IPS-NIHi7 (cell line): ENCODE data around the gene DHRS7C.

Experiments
- DNase-seq: peaks from one replicate; pipeline ENCODE4 v3.0.0; 2012; ENCODE audit warnings: mixed read lengths; ENCODE audit errors: extremely low spot score

The DHRS7C gene

GRCh38 chr17:9790889-9791876, at the start of gene DHRS7C:
Gene DHRS7C, minus strand, starts transcription at chr17:9791592. Its CDS starts 308 bp downstream, at chr17:9791284.
- no peak for DNase-seq

- DNase-seq, result peak; percentile 68
Measured at GRCh38 chr17:9839433-9839832, 48.0 kb upstream of the DHRS7C start.

GRCh38 chr17:9837551-9838471, 46.4 kb upstream of the DHRS7C start:
- no peak for DNase-seq

GRCh38 chr17:9833922-9834321, 42.5 kb upstream of the DHRS7C start:
- DNase-seq, result no peak

GRCh38 chr17:9830711-9831110, 39.3 kb upstream of the DHRS7C start:
- no peak for DNase-seq

GRCh38 chr17:9829343-9829742, 38.0 kb upstream of the DHRS7C start:
- no peak for DNase-seq

- DNase-seq, result no peak
Measured at GRCh38 chr17:9828296-9829295, 37.2 kb upstream of the DHRS7C start.

- no peak for DNase-seq
Measured at GRCh38 chr17:9825641-9826150, 34.3 kb upstream of the DHRS7C start, which contains the start of gene GLP2R. Gene GLP2R, plus strand, starts transcription at chr17:9825924. Its CDS starts 140 bp downstream, at chr17:9826064.

GRCh38 chr17:9824797-9825338, 33.5 kb upstream of the DHRS7C start:
- DNase-seq, result no peak

GRCh38 chr17:9824094-9824493, 32.7 kb upstream of the DHRS7C start:
- DNase-seq, result peak; percentile 46

- DNase-seq, result no peak
Measured at GRCh38 chr17:9821921-9822320, 30.5 kb upstream of the DHRS7C start, which contains the start of gene GSG1L2. Gene GSG1L2, minus strand, starts transcription at chr17:9822079. Its CDS starts 8 bp downstream, at chr17:9822071.

GRCh38 chr17:9820448-9820847, 29.1 kb upstream of the DHRS7C start:
- DNase-seq, result no peak

GRCh38 chr17:9818760-9819159, 27.4 kb upstream of the DHRS7C start:
- no peak for DNase-seq

GRCh38 chr17:9817086-9817485, 25.7 kb upstream of the DHRS7C start:
- DNase-seq, result peak; percentile 81

GRCh38 chr17:9816472-9816871, 25.1 kb upstream of the DHRS7C start:
- DNase-seq, result no peak

GRCh38 chr17:9814337-9814945, 23.0 kb upstream of the DHRS7C start:
- no peak for DNase-seq

GRCh38 chr17:9813166-9813565, 21.8 kb upstream of the DHRS7C start:
- no peak for DNase-seq

GRCh38 chr17:9811537-9811936, 20.1 kb upstream of the DHRS7C start:
- DNase-seq, result peak; percentile 26

GRCh38 chr17:9811086-9811485, 19.7 kb upstream of the DHRS7C start:
- no peak for DNase-seq
